HEK293 (cell line): ENCODE data around the gene ZBTB20.

Source experiments
- CTCF ChIP-seq: fragments of 450-650 bp; formaldehyde crosslinking; IDR thresholded peaks from 2 replicates; pipeline ENCODE4 v1.5.1; 2016; ENCODE audit warnings: missing biosample characterization, missing genetic modification characterization
- ZBTB26 ChIP-seq: fragments of 450-650 bp; formaldehyde crosslinking; optimal IDR thresholded peaks from 2 replicates; pipeline ENCODE3; 2016; ENCODE audit warnings: missing biosample characterization, mild to moderate bottlenecking, missing genetic modification characterization
- ZNF121 ChIP-seq: fragments of 450-650 bp; formaldehyde crosslinking; IDR thresholded peaks from 2 replicates; pipeline ENCODE4 v1.5.1; 2016; ENCODE audit warnings: missing biosample characterization, missing genetic modification characterization

- TF ChIP-seq ZNF121 (tag by site-specific recombination) (no peak), ZBTB26 (tag by site-specific recombination) (no peak), CTCF (tag by site-specific recombination) (no peak)
These were observed 188.2 kb downstream of the ZBTB20 start for GRCh38 chr3:114958930-114959329.
